SK-N-SH treated with all-trans-retinoic acid at 6 μM for 48 hours (cell line): ENCODE results near the gene SERINC3.

Source experiments
- ATAC-seq: fragments of 200-7000 bp; cut with Tn5 transposase; 3 replicates; pipeline ENCODE4 v1.9.1; 2020; ENCODE audit warnings: mild to moderate bottlenecking, moderate library complexity
- ARNTL ChIP-seq: fragments of 450-650 bp; formaldehyde crosslinking; IDR thresholded peaks from 2 replicates; pipeline ENCODE4 v1.5.0; 2020; ENCODE audit warnings: low read depth, mild to moderate bottlenecking, moderate library complexity, borderline replicate concordance
- BACH2 ChIP-seq: fragments of 250-450 bp; sonication (Bioruptor Pico); IDR thresholded peaks from 2 replicates; pipeline ENCODE4 v1.9.0; 2021; ENCODE audit warnings: mild to moderate bottlenecking, borderline replicate concordance
- CREB5 ChIP-seq: fragments of 250-450 bp; sonication (Bioruptor Pico); IDR thresholded peaks from 2 replicates; pipeline ENCODE4 v1.5.1; 2020; ENCODE audit warnings: low read depth, mild to moderate bottlenecking, moderate library complexity
- CSDC2 ChIP-seq: fragments of 250-450 bp; sonication (Bioruptor Pico); IDR thresholded peaks from 2 replicates; pipeline ENCODE4 v1.5.0; 2020; ENCODE audit warnings: mild to moderate bottlenecking, moderate library complexity
- CSRNP3 ChIP-seq: fragments of 250-450 bp; sonication (Bioruptor Pico); IDR thresholded peaks from 2 replicates; pipeline ENCODE4 v1.5.1; 2021; ENCODE audit warnings: mild to moderate bottlenecking, moderate library complexity
- GLIS3 ChIP-seq: fragments of 250-450 bp; sonication (Bioruptor Pico); IDR thresholded peaks from 2 replicates; pipeline ENCODE4 v1.5.0; 2020; ENCODE audit warnings: mild to moderate bottlenecking, moderate library complexity
- ISL1 ChIP-seq: fragments of 250-450 bp; sonication (Bioruptor Pico); IDR thresholded peaks from 2 replicates; pipeline ENCODE4 v2.1.2; 2022; ENCODE audit warnings: mild to moderate bottlenecking, moderate library complexity
- OSR1 ChIP-seq: fragments of 250-450 bp; sonication (Bioruptor Pico); IDR thresholded peaks from 2 replicates; pipeline ENCODE4 v1.8.0; 2022; ENCODE audit warnings: moderate library complexity, mild to moderate bottlenecking, inconsistent platforms
- PATZ1 ChIP-seq: fragments of 250-450 bp; sonication (Bioruptor Pico); IDR thresholded peaks from 2 replicates; pipeline ENCODE4 v1.8.0; 2020; ENCODE audit warnings: mild to moderate bottlenecking, moderate library complexity, borderline replicate concordance
- POU6F1 ChIP-seq: fragments of 250-450 bp; sonication (Bioruptor Pico); IDR thresholded peaks from 2 replicates; pipeline ENCODE4 v1.8.0; 2021; ENCODE audit warnings: low read depth, mild to moderate bottlenecking, moderate library complexity, borderline replicate concordance
- PPARA ChIP-seq: fragments of 250-450 bp; sonication (Bioruptor Pico); IDR thresholded peaks from 2 replicates; pipeline ENCODE4 v1.5.0; 2020; ENCODE audit warnings: mild to moderate bottlenecking, borderline replicate concordance
- SNAI2 ChIP-seq: fragments of 250-450 bp; sonication (Bioruptor Pico); IDR thresholded peaks from 2 replicates; pipeline ENCODE4 v1.5.0; 2020; ENCODE audit warnings: mild to moderate bottlenecking, moderate library complexity
- TCF4 ChIP-seq: fragments of 250-450 bp; sonication (Bioruptor Pico); IDR thresholded peaks from 2 replicates; pipeline ENCODE4 v1.8.0; 2021; ENCODE audit warnings: mild to moderate bottlenecking, moderate library complexity, borderline replicate concordance
- TOX ChIP-seq: fragments of 250-450 bp; sonication (Bioruptor Pico); IDR thresholded peaks from 2 replicates; pipeline ENCODE4 v1.8.0; 2021; ENCODE audit warnings: mild to moderate bottlenecking, moderate library complexity, borderline replicate concordance
- TSHZ2 ChIP-seq: fragments of 250-450 bp; sonication (Bioruptor Pico); IDR thresholded peaks from 2 replicates; pipeline ENCODE4 v1.5.0; 2020; ENCODE audit warnings: mild to moderate bottlenecking, moderate library complexity
- ZC3H10 ChIP-seq: fragments of 250-450 bp; sonication (Bioruptor Pico); IDR thresholded peaks from 2 replicates; pipeline ENCODE4 v1.5.1; 2021; ENCODE audit warnings: mild to moderate bottlenecking, moderate library complexity
- ZFP3 ChIP-seq: fragments of 250-450 bp; sonication (Bioruptor Pico); IDR thresholded peaks from 2 replicates; pipeline ENCODE4 v1.5.0; 2020; ENCODE audit warnings: mild to moderate bottlenecking, moderate library complexity
- ZFP30 ChIP-seq: fragments of 450-650 bp; formaldehyde crosslinking; IDR thresholded peaks from 2 replicates; pipeline ENCODE4 v1.5.0; 2022; ENCODE audit warnings: mild to moderate bottlenecking, moderate library complexity
- ZNF565 ChIP-seq: fragments of 450-650 bp; formaldehyde crosslinking; conservative IDR thresholded peaks from 2 replicates; pipeline ENCODE4 v1.5.0; 2020; ENCODE audit warnings: low read depth, mild to moderate bottlenecking, moderate library complexity
- ZNF70 ChIP-seq: fragments of 450-650 bp; formaldehyde crosslinking; IDR thresholded peaks from 2 replicates; pipeline ENCODE4 v1.5.0; 2020; ENCODE audit warnings: mild to moderate bottlenecking, moderate library complexity
- ZNF8 ChIP-seq: fragments of 450-650 bp; formaldehyde crosslinking; IDR thresholded peaks from 2 replicates; pipeline ENCODE4 v1.5.0; 2020; ENCODE audit warnings: mild to moderate bottlenecking, moderate library complexity

Gene SERINC3

GRCh38 chr20:44521484-44522481, at the start of gene SERINC3:
SERINC3 (minus strand) TSS chr20:44522070; CDS start chr20:44521951, 119 bp downstream.
- peak; percentile 99 for ATAC-seq
- TF ChIP-seq ZFP3 (CRISPR knock-in tag) (no peak), BACH2 (CRISPR knock-in tag) (no peak), POU6F1 (no peak), ZC3H10 (CRISPR knock-in tag) (0 out of 2 replicates have a peak, but pooled peaks have one; percentile 29), ZFP30 (CRISPR knock-in tag) (no peak), ZNF8 (CRISPR knock-in tag) (no peak), CSRNP3 (CRISPR knock-in tag) (no peak), CSDC2 (CRISPR knock-in tag) (0 out of 2 replicates have a peak, but pooled peaks have one; percentile 16), OSR1 (CRISPR knock-in tag) (no peak), TSHZ2 (CRISPR knock-in tag) (no peak; the same call in 1 of the 2 replicates), ARNTL (CRISPR knock-in tag) (no peak), CREB5 (CRISPR knock-in tag) (no peak), GLIS3 (CRISPR knock-in tag) (no peak), ISL1 (CRISPR knock-in tag) (no peak), ZNF70 (CRISPR knock-in tag) (no peak), TOX (CRISPR knock-in tag) (peak; percentile 71; the same call in 1 of the 2 replicates), PATZ1 (CRISPR knock-in tag) (no peak), ZNF565 (no peak)

GRCh38 chr20:44571362-44571988, 49.6 kb upstream of the SERINC3 start:
- ATAC-seq, result no peak
- TF ChIP-seq SNAI2 (CRISPR knock-in tag) (no peak), ARNTL (CRISPR knock-in tag) (no peak), ZNF8 (CRISPR knock-in tag) (no peak), TCF4 (no peak), TSHZ2 (CRISPR knock-in tag) (no peak), ISL1 (CRISPR knock-in tag) (no peak), PPARA (CRISPR knock-in tag) (no peak), PATZ1 (CRISPR knock-in tag) (no peak), CSRNP3 (CRISPR knock-in tag) (no peak)
